Measurements from ENCODE around the gene PLEKHG5. TPM values are rescaled to one million over a fixed set of nuclear protein-coding genes. Genes with fewer than 3 reads are reported as not detected.
A peak's percentile ranks its signal among the peaks of the same experiment; 100 is the strongest.

The PLEKHG5 gene
- total and polyA plus RNA-seq, 4 experiments from 2014 or later = 1.7 to 11.8 (median 6.2) TPM

GRCh38 chr1:6511056-6511455 lies 19.6 kb upstream of the PLEKHG5 start:
- peaks cover 0 to 5% of the 10 kb centered on the region in 2 donors for H3K27me3 Mint-ChIP-seq
- intact Hi-C loops (cut with micrococcal nuclease) = no loop called here
- no peaks in the 10 kb centered on the region for H3K9me3 ChIP-seq (ENCODE audit: control insufficient read depth in 1 of 2, low read length in 2 of 2)
- ChIA-PET POLR2A (ENCODE audit: partially characterized antibody) (no interaction called here), CTCF (ENCODE audit: partially characterized antibody) (no interaction called here)
- no peak overlapping the region for H3K27ac Mint-ChIP-seq
- no peak overlapping the region for H3K4me3 ChIP-seq (ENCODE audit: low read length in 2 of 2)
- H3K9me3 Mint-ChIP-seq = no peaks in the 10 kb centered on the region
- no peaks in the 10 kb centered on the region for H3K27me3 ChIP-seq (ENCODE audit: insufficient read depth, low read length)
- no peak overlapping the region for H3K27ac ChIP-seq (ENCODE audit: low read depth, low read length)
- no peaks in the 10 kb centered on the region for H3K4me1 ChIP-seq (ENCODE audit: insufficient read depth, low read length)
- H3K36me3 Mint-ChIP-seq = no peaks in the 10 kb centered on the region
- no peaks in the 10 kb centered on the region for H3K36me3 ChIP-seq (ENCODE audit: insufficient read depth, low read length)
- no peak overlapping the region for H3K4me3 Mint-ChIP-seq
- DNase-seq = no peak
- H3K4me1 Mint-ChIP-seq = no peaks in the 10 kb centered on the region

- H3K27me3 ChIP-seq (ENCODE audit: insufficient read depth, low read length) = no peaks in the 10 kb centered on the region
- H3K4me3 ChIP-seq (ENCODE audit: low read length in 2 of 2) = no peak overlapping the region
- no peaks in the 10 kb centered on the region for H3K36me3 ChIP-seq (ENCODE audit: insufficient read depth, low read length)
- no peak overlapping the region for H3K27ac ChIP-seq (ENCODE audit: low read depth, low read length)
- DNase-seq = no peak
- Mint-ChIP-seq H3K36me3 (no peaks in the 10 kb centered on the region), H3K9me3 (no peaks in the 10 kb centered on the region), H3K27ac (peak overlapping the region in 1 of 7 donors; percentile 25), H3K4me1 (no peaks in the 10 kb centered on the region), H3K4me3 (no peak overlapping the region), H3K27me3 (peaks cover 0 to 5% of the 10 kb centered on the region in 2 donors)
- H3K9me3 ChIP-seq (ENCODE audit: control insufficient read depth in 1 of 2, low read length in 2 of 2) = no peaks in the 10 kb centered on the region
- no peaks in the 10 kb centered on the region for H3K4me1 ChIP-seq (ENCODE audit: insufficient read depth, low read length)
- POLR2A ChIA-PET (ENCODE audit: partially characterized antibody) = no interaction called here
- CTCF ChIA-PET (ENCODE audit: partially characterized antibody) = no interaction called here
- intact Hi-C loops (cut with micrococcal nuclease) = no loop called here
These were observed 19.0 kb upstream of the PLEKHG5 start for GRCh38 chr1:6510493-6510892.

GRCh38 chr1:6509919-6510291 lies 18.4 kb upstream of the PLEKHG5 start:
- no peaks in the 10 kb centered on the region for H3K4me1 Mint-ChIP-seq
- no peak overlapping the region for H3K27ac Mint-ChIP-seq
- POLR2A ChIA-PET (ENCODE audit: partially characterized antibody) = no interaction called here
- peaks cover 0 to 5% of the 10 kb centered on the region in 2 donors for H3K27me3 Mint-ChIP-seq
- H3K27me3 ChIP-seq (ENCODE audit: insufficient read depth, low read length) = no peaks in the 10 kb centered on the region
- H3K4me1 ChIP-seq (ENCODE audit: insufficient read depth, low read length) = no peaks in the 10 kb centered on the region
- no peak overlapping the region for H3K4me3 Mint-ChIP-seq
- no peaks in the 10 kb centered on the region for H3K36me3 Mint-ChIP-seq
- no peaks in the 10 kb centered on the region for H3K9me3 Mint-ChIP-seq
- no peaks in the 10 kb centered on the region for H3K9me3 ChIP-seq (ENCODE audit: control insufficient read depth in 1 of 2, low read length in 2 of 2)
- DNase-seq = no peak
- H3K27ac ChIP-seq (ENCODE audit: low read depth, low read length) = no peak overlapping the region
- CTCF ChIA-PET (ENCODE audit: partially characterized antibody) = no interaction called here
- H3K4me3 ChIP-seq (ENCODE audit: low read length in 2 of 2) = no peak overlapping the region
- no peaks in the 10 kb centered on the region for H3K36me3 ChIP-seq (ENCODE audit: insufficient read depth, low read length)
- intact Hi-C loops (cut with micrococcal nuclease) = no loop called here

DNA sequence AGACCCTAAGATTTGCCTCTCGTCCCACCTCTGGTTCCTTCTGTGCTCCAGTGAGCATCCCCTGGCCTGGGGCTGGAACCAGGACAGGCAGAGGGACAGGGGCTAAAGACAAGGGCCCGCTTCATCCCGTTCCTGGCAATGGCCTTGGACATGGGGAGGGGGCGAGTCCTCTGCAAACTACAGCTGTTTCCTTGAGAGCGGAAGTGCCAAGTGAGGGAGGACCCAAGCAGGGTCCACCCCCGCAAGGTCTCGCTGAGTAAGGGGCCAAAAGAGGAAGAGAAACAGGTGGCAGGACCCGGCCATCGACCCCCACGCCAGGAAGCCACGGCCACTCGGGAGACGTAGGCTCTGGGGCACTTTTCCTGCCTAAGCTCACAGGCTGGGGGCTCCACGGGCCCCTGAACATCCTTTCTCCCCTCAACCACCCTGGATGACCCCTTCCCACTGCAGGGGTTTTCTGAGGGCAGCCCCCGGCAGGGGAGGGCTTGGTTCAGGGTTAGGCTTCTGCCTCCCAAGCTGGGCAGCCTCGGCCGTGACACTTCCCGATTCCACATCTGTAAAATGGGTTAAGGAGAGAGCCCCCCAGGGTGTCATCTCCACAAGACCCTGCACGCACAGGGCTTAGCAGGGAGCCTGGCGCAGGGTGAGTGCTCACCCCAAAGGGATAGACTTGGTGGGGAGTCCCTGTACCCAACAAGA lies 17.9 kb upstream of the PLEKHG5 start:
- no peak for DNase-seq
- CTCF ChIA-PET (ENCODE audit: partially characterized antibody) = no interaction called here
- Mint-ChIP-seq H3K9me3 (no peaks in the 10 kb centered on the region), H3K4me3 (no peak overlapping the region), H3K4me1 (no peaks in the 10 kb centered on the region), H3K27me3 (peaks cover 0 to 5% of the 10 kb centered on the region in 2 donors), H3K36me3 (no peaks in the 10 kb centered on the region), H3K27ac (no peak overlapping the region)
- no peaks in the 10 kb centered on the region for H3K4me1 ChIP-seq (ENCODE audit: insufficient read depth, low read length)
- H3K27ac ChIP-seq (ENCODE audit: low read depth, low read length) = no peak overlapping the region
- H3K4me3 ChIP-seq (ENCODE audit: low read length in 2 of 2) = no peak overlapping the region
- H3K27me3 ChIP-seq (ENCODE audit: insufficient read depth, low read length) = no peaks in the 10 kb centered on the region
- no peaks in the 10 kb centered on the region for H3K36me3 ChIP-seq (ENCODE audit: insufficient read depth, low read length)
- POLR2A ChIA-PET (ENCODE audit: partially characterized antibody) = no interaction called here
- intact Hi-C loops (cut with micrococcal nuclease) = no loop called here
- H3K9me3 ChIP-seq (ENCODE audit: control insufficient read depth in 1 of 2, low read length in 2 of 2) = no peaks in the 10 kb centered on the region

DNA sequence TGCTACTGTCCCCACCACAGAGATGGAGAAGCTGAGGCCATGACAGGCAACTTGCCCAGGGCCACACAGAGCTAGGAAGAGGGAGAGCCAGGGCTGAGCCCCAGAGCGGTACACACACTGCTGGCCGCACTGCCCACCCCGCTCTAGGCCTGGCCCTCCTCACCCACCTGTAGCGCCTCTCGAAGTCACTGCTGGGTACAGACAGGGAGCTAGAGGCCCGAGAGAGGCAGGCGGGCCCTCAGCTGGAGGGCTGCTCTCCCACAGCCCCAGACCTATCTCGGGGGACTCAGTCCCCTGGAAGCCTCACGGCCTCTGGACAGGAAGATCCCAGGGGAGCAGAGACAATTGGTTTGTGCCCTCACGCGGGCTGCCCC lies 17.3 kb upstream of the PLEKHG5 start:
- Histone ChIP-seq H3K9me3 (ENCODE audit: control insufficient read depth in 1 of 2, low read length in 2 of 2) (no peaks in the 10 kb centered on the region), H3K36me3 (ENCODE audit: insufficient read depth, low read length) (no peaks in the 10 kb centered on the region), H3K27me3 (ENCODE audit: insufficient read depth, low read length) (no peaks in the 10 kb centered on the region), H3K27ac (ENCODE audit: low read depth, low read length) (no peak overlapping the region), H3K4me3 (ENCODE audit: low read length in 2 of 2) (no peak overlapping the region), H3K4me1 (ENCODE audit: insufficient read depth, low read length) (no peaks in the 10 kb centered on the region)
- no peaks in the 10 kb centered on the region for H3K9me3 Mint-ChIP-seq
- ChIA-PET CTCF (ENCODE audit: partially characterized antibody) (no interaction called here), POLR2A (ENCODE audit: partially characterized antibody) (no interaction called here)
- H3K4me3 Mint-ChIP-seq = no peak overlapping the region
- peaks cover 0 to 5% of the 10 kb centered on the region in 2 donors for H3K27me3 Mint-ChIP-seq
- H3K27ac Mint-ChIP-seq = peak overlapping the region in 1 of 7 donors; percentile 72
- DNase-seq = no peak
- H3K36me3 Mint-ChIP-seq = no peaks in the 10 kb centered on the region
- no peaks in the 10 kb centered on the region for H3K4me1 Mint-ChIP-seq
- intact Hi-C loops (cut with micrococcal nuclease) = no loop called here

DNA sequence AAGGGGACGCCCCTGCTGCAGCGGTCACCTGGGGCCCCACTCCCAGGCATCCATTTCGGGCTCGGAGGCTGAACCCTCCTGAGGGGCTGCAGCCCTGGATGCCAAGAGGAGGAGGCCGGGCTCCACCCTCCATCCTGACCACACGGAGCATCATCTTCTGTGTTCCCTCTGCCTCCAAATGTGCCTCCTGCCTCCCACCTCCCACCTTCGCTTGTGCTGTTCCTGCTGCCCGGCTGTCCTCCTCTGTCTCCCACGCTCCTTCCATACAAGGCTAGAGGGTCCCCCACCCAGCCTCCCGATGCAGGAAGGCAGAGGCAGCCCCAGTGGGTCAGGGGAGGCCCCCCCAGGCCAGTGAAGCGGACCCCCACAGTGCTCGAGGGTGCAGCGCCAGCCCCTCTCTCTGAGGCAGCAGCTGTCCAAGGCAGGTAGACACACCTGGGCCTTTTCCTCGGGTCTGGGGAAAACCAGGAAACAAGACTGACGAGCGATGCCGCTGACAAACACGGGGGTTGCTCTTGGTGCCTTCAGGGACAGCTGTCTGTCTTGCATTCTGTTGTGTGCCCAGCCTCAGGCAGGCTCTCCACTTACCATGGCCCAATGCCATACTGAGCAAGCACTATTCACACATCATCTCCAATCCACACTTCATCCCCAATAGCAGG lies 16.8 kb upstream of the PLEKHG5 start:
- H3K9me3 ChIP-seq (ENCODE audit: control insufficient read depth in 1 of 2, low read length in 2 of 2) = no peaks in the 10 kb centered on the region
- POLR2A ChIA-PET (ENCODE audit: partially characterized antibody) = interaction anchor here (1.1 kb wide), 1 partner anchor 17 kb away, joined by 4 read pairs; the partner anchor contains the start of gene PLEKHG5
- Mint-ChIP-seq H3K27ac (peak overlapping the region in 1 of 7 donors; percentile 72), H3K4me1 (no peaks in the 10 kb centered on the region), H3K36me3 (no peaks in the 10 kb centered on the region), H3K9me3 (no peaks in the 10 kb centered on the region), H3K4me3 (no peak overlapping the region), H3K27me3 (peaks cover 0 to 5% of the 10 kb centered on the region in 2 donors)
- no peaks in the 10 kb centered on the region for H3K27me3 ChIP-seq (ENCODE audit: insufficient read depth, low read length)
- H3K27ac ChIP-seq (ENCODE audit: low read depth, low read length) = no peak overlapping the region
- no peak overlapping the region for H3K4me3 ChIP-seq (ENCODE audit: low read length in 2 of 2)
- DNase-seq = no peak
- no peaks in the 10 kb centered on the region for H3K4me1 ChIP-seq (ENCODE audit: insufficient read depth, low read length)
- intact Hi-C loops (cut with micrococcal nuclease) = no loop called here
- CTCF ChIA-PET (ENCODE audit: partially characterized antibody) = no interaction called here
- H3K36me3 ChIP-seq (ENCODE audit: insufficient read depth, low read length) = no peaks in the 10 kb centered on the region

GRCh38 chr1:6507461-6507911 lies 16.0 kb upstream of the PLEKHG5 start:
- ChIA-PET POLR2A (ENCODE audit: partially characterized antibody) (interaction anchor here (1.1 kb wide), 1 partner anchor 16 kb away, joined by 4 read pairs; the partner anchor contains the start of gene PLEKHG5), CTCF (ENCODE audit: partially characterized antibody) (interaction anchor here (1.3 kb wide), 1 partner anchor 17 kb away, joined by 3 read pairs; no protein-coding TSS in a partner anchor)
- Histone ChIP-seq H3K4me1 (ENCODE audit: insufficient read depth, low read length) (no peaks in the 10 kb centered on the region), H3K9me3 (ENCODE audit: control insufficient read depth in 1 of 2, low read length in 2 of 2) (no peaks in the 10 kb centered on the region), H3K27ac (ENCODE audit: low read depth, low read length) (no peak overlapping the region), H3K27me3 (ENCODE audit: insufficient read depth, low read length) (no peaks in the 10 kb centered on the region), H3K4me3 (ENCODE audit: low read length in 2 of 2) (no peak overlapping the region), H3K36me3 (ENCODE audit: insufficient read depth, low read length) (no peaks in the 10 kb centered on the region)
- Mint-ChIP-seq H3K4me1 (no peaks in the 10 kb centered on the region), H3K4me3 (no peak overlapping the region), H3K9me3 (no peaks in the 10 kb centered on the region), H3K36me3 (no peaks in the 10 kb centered on the region), H3K27me3 (peaks cover 0 to 5% of the 10 kb centered on the region in 2 donors), H3K27ac (no peak overlapping the region)
- intact Hi-C loops (cut with micrococcal nuclease) = no loop called here
- DNase-seq = no peak

Measured in CD4-positive, alpha-beta memory T cell (primary cell).